ENCODE data around the gene GPR143.

Gene GPR143

DNA sequence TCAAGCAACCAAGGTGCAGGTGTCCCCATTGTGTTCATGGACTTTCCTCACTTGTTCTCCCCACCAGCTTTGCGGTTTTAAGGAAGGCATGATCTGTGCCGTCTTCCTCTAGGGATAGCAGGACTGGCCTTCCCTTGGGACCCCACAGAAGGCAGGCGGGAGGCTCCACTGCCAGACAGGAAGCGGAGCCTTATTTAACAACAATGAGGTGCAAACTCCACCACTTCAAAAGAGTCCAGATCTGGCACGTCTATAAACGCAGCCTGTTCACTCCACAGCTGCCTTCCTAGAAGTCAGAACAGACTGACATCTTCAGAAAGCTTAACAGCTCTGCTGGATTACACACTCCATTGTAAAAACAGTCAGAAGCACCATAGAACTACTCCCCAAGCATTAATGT, 1.7 kb upstream of the GPR143 start:
- no peak for DNase-seq

DNA sequence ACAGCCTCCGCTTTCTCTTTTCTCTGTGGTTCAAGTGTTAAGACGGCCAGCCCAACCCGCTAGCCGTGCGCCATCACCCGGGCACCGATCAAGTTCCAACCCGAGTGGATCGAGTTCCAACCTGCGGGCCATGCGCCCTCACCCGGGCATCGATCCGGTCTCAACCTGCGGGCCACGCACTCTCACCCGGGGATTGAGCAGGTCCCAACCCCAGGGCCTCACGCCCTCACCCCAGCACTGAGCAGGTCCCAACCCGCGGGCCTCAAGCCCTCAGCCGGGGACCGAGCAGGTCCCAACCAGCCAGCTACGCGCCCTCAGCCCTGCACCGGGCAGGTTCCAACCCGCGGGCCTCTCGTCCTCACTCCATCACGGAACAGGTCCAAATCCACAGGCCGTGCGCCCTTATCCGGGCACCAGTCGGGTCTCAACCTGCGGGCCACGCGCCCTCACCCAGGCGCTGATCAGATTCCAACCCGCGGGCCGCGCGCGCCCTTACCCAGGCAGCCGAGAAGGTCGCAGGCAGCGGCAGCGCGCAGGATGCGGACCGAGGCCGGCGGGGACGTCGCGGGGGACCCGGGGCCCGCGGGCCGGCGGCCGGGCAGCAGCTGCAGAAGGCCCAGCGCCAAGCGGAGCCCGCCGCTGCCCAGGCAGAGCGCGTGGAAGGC, 443 bp downstream of the GPR143 start:
- no peak for DNase-seq

GRCh38 chrX:9759337-9759736, 6.3 kb downstream of the GPR143 start:
- DNase-seq: no peak

- no peak for DNase-seq
These were observed 7.5 kb downstream of the GPR143 start for GRCh38 chrX:9758021-9758638.

DNA sequence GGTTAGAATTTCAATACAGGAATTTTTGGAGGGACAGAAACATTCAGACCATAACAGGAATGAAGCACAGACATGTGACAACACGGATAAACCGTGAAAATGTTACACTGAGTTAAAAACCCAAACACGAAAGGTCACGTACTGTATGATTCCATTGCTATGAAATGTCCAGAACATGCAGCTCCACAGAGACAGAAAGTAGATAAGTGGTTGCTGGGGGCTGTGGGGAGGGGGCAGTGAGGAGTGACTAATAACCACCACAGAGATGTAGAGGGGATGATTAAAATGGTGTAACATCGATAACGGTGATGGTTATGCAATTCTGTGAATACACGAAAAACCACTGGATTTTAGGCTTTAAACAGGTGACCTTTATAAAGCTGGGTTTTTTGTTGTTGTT, 8.3 kb downstream of the GPR143 start:
- no peak for DNase-seq

DNA sequence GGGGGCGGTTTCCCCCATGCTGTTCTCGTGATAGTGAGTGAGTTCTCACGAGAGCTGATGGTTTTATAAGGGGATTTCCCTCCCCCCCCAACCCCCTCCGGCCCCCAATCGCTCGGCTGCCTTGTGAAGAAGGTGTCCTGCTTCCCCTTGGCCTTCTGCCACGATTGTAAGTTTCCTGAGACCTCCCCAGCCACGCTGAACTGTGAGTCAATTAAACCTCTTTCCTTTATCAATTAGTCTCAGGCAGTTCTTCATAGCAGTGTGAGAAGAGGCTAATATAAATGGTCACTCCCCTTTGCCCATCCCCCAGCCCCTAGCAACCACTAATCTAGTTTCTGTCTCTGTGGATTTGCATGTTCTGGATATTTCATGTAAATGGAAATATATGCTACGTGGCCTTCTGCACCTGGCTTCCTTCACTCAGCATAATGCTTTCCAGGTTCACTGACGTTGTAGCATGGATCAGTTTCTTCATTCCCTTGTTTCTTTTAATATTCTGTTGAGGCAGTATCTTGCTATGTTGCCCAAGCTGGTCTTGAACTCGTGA, 16.4 kb downstream of the GPR143 start:
- no peak for DNase-seq

DNA sequence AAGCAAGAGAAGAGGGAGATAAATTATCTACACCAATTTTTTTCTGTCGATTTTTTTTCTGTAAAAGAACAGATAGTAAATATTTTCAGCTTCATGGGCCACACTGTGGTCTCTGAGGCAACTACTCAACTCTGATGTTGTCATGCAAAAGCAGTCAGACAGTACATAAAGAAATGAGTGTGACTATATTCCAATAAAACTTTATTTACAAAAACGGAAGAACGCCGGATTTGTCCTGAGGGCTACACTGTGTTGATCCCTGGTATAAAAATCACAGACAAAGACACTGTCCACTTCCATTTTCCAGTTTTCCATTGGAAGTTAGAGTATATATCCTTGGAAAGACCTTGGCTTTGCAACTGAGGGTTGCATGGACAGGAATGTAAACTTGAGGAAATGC, 18.0 kb downstream of the GPR143 start:
- no peak for DNase-seq

DNA sequence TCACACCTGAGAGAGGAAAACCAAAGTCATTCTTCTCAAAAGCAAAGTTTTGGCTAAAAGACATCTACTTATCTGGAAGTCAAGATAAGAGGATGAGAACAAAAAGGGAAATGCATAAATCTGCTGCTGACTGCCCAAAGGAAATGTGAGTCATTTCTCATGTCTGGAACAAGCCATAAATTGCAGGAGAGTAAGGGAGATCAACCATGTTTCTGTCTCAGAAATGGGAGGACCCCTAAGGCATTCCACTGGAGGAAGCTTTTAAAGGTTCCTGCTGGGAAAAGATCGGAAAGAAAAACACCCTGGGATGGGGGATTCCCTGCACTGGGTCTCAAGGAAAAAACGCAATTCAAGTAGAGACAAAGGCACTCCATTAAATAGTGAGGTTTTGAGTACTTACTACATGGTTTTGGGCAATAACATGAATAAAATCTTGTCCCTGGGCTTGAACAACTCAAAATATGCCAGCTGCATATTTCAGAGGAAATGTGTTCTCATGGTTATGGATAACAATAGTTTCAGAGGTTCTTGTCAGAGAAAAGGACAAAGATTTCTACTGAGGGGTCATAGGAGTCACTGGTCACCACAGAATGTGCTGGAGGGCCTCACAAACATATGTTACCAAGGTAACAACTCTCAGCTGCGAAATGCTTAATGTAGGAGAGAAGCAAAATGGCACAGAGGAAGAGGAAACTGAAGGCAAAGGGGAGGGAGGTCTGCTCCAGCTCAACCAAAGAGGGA, 19.3 kb downstream of the GPR143 start:
- no peak for DNase-seq

DNA sequence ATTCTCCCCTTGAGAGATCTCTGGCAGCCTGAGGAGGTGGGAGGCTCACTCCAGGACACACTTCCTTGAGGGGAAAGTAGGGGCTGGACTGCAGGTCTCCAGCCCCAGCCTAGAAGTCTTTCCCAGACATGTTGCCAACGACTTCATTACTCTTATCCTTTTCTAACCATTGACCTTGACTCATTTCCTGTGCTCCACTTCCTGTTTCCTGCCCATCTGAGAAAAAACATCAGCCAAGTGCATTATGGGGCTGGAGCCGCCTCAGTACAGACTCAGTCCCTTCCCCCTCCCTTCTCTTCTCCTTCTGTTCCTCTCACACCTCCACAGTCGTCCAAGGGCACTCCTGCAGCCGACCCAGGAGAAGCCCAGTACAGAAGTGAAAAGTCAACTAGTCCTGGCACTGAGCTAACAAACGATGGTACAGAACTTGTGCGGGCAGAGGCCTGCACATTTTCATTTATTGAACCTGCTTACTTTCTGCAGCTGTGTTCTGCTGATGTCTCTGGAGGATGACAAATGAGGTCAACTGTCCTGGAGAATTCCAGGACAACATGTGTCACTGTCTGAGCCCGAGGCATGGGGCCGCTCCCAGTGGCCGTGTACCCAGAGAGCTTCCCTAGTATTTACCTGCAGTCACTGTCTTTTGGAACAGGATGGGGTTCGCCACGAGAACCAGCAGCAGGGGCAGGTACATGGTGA, 20.1 kb downstream of the GPR143 start:
- no peak for DNase-seq

- no peak for DNase-seq
These were observed 26.5 kb downstream of the GPR143 start for GRCh38 chrX:9739130-9739529.

DNA sequence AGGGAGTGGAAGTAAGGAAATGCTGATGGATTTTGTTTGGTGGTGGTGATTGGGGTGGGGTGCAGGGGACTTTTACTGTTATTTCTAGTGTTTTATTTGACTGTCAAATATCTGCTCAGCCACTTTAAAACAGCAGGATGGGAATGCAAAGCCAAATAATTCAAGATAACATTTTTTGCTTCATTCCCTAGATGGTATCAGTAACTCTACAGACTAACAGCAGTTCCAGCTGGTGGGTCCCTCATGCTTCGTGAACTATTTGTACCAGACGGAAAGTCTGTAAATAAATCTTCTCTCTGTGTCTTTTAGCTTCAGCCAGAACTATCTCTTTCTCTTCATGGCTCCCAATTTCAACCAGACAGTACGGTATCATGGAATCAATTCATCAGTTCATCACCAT, 27.5 kb downstream of the GPR143 start:
- DNase-seq: no peak

GRCh38 chrX:9737363-9737762, 28.3 kb downstream of the GPR143 start:
- DNase-seq: no peak

GRCh38 chrX:9730752-9731151, 34.9 kb downstream of the GPR143 start:
- no peak for DNase-seq

DNA sequence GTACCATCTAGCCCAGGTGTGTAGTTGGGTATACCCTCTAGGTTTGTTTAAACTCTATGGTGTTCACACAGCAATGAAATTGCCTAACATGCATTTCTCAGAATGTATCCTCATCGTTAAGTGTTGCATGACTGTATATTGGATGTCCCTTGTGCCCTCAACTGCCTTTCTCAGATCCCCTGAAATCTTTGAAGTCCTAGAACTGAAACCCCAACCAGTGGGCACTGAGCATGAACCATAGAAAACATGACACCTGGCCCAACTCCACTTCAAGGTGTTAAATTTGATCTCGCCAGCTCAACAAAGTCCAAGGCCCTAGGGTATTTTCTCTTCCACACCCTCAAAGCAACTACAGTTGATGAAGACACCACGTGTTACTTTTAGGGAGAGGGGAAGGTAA, 35.6 kb downstream of the GPR143 start:
- no peak for DNase-seq

DNA sequence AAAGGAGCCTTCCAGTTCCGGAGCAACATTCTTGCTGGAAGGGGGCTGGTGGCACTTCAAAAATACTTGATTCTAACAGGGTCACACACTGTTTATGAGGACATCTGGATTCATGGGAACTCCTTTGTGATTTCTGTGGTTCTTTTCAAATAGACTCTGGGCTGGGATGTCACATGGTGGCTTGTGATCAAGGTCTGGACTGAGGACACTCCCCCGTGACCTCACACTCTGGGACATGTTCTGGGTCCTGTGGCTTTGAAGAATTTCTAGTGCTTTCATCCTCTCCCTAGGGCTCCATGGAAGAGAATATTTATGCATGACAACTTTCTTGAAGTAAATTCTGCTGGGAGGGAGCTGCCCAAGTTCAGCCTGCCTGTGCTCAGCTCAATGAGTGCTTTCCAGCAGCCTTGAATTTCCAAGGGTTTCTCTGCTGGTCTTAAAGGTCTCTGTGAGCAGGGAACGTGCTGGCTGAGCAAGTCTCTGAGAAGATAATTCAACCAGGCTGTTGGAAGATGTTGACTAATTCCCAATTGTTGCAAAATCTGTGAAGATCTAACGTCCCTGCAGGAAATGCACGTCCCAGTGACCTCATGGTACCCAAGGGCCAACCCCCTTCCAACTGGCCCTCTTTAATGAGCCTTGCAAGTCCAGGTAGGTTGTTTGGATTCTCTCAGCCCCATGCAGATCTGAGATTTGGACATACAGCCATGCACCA, 36.3 kb downstream of the GPR143 start:
- DNase-seq: no peak

GRCh38 chrX:9728261-9728660, 37.4 kb downstream of the GPR143 start:
- DNase-seq: no peak

- no peak for DNase-seq
These were observed 40.9 kb downstream of the GPR143 start for GRCh38 chrX:9724711-9725110.

DNA sequence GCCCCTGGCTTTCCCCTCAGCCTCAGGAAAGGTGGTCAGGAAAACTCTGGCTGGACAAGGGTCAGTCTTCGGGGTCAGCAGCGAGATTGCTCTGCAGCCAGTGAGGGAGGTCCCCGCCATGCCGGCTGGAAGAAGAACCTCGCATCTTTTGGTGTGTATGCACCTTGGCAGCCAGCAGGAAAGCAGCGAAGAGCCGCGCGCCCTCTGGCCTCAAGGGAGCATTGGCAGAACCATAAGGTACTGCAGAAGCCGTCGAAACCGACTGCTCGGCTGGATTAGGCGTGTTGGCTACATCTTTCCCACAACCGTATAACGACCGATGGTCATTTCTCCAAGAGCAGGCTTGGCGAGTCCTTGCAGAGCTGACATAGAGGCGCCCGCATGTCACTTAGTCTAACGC, 48.3 kb downstream of the GPR143 start:
- no peak for DNase-seq

GRCh38 chrX:9710332-9710731, 55.3 kb downstream of the GPR143 start:
- DNase-seq: no peak

- peak; percentile 3 for DNase-seq
These were observed 56.6 kb downstream of the GPR143 start for GRCh38 chrX:9708923-9709553.

- DNase-seq: no peak
These were observed 57.6 kb downstream of the GPR143 start for GRCh38 chrX:9708086-9708485.

DNA sequence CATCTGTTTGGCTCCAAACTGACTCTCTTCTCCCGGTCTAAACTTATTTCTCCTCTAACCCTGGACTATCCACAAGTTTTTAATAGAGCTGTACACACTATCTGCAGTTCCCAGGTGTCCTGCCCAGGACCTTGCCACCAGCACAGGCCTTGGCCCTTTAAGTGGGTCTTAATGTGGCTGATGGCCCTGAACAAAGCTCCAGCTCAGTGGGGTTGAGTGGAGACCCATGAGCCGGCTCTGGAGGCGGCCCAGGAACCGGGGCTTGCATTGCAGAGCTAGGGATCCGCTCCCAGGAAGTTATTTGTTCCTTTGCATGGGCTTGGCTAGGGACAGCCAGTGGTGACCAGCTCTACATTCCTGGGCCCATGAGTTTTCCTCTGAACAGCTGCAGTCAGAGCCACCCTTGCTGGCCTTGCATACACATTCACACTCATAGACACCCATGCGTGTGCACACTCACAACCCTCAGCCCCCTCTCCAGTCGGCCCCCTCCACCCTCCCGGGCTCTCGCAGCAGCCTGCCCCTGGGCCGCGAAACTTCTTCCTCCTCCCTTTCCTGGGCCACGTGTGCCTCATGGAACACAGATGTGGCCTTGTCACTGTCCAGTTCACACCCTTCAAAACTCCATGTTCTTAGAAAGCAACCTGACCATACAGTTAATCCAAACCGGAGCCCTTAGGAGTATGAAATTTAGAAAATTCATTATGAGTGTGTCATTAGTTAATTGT, 58.2 kb downstream of the GPR143 start:
- no peak for DNase-seq

All from NK-92 treated with Interleukin-12 subunit alpha and Interleukin-12 subunit beta, amount 100 ng/mL, for 24 hours (cell line).